HUES48 (cell line): ENCODE measurements around the gene SLC35A4.
"Not testable (repeated sequence)": the region's sequence is repeated elsewhere in the genome, so short reads cannot be mapped to it uniquely, and the experiment has no call there.

Source experiments
- H3K27ac ChIP-seq: one replicate; pipeline ENCODE4 v1.7.0; 2013; ENCODE audit warnings: low read depth, low read length, inconsistent platforms
- H3K27me3 ChIP-seq: 2 replicates; pipeline ENCODE4 v1.6.1; 2013; ENCODE audit warnings: mild to moderate bottlenecking, low read length; ENCODE audit not compliant: control insufficient read depth, insufficient read depth
- H3K36me3 ChIP-seq: 2 replicates; pipeline ENCODE4 v1.6.1; 2013; ENCODE audit warnings: low read length; ENCODE audit not compliant: control insufficient read depth, insufficient read depth
- H3K4me1 ChIP-seq: 2 replicates; pipeline ENCODE4 v1.6.1; 2013; ENCODE audit warnings: mild to moderate bottlenecking, low read length; ENCODE audit not compliant: control insufficient read depth, insufficient read depth
- H3K4me3 ChIP-seq: 2 replicates; pipeline ENCODE4 v1.5.1; 2013; ENCODE audit warnings: mild to moderate bottlenecking, low read depth, low read length
- H3K9ac ChIP-seq: 2 replicates; pipeline ENCODE4 v1.6.1; 2013; ENCODE audit warnings: mild to moderate bottlenecking, low read depth, low read length, moderate library complexity
- H3K9me3 ChIP-seq: 2 replicates; pipeline ENCODE4 v1.6.1; 2013; ENCODE audit warnings: low read length; ENCODE audit not compliant: control insufficient read depth, insufficient read depth

The SLC35A4 gene

GRCh38 chr5:140570058-140570457, 5.4 kb downstream of the SLC35A4 start:
- no peak overlapping the region for H3K4me3 ChIP-seq
- H3K9me3 ChIP-seq, result no peaks in the 10 kb centered on the region
- H3K36me3 ChIP-seq, result peaks cover 26% of the 10 kb centered on the region
- H3K4me1 ChIP-seq, result peaks cover 4% of the 10 kb centered on the region; the same call in 1 of the 2 replicates
- no peak overlapping the region for H3K9ac ChIP-seq
- no peaks in the 10 kb centered on the region for H3K27me3 ChIP-seq
- H3K27ac ChIP-seq, result no peak overlapping the region

- peaks cover 1% of the 10 kb centered on the region; the same call in 1 of the 2 replicates for H3K4me1 ChIP-seq
- H3K4me3 ChIP-seq, result no peak overlapping the region
- no peaks in the 10 kb centered on the region for H3K27me3 ChIP-seq
- no peak overlapping the region for H3K9ac ChIP-seq
- H3K27ac ChIP-seq, result no peak overlapping the region
- no peaks in the 10 kb centered on the region for H3K9me3 ChIP-seq
- H3K36me3 ChIP-seq, result peaks cover 26% of the 10 kb centered on the region
These were observed 5.9 kb downstream of the SLC35A4 start for GRCh38 chr5:140570488-140570887.

- no peaks in the 10 kb centered on the region for H3K9me3 ChIP-seq
These were observed 6.5 kb downstream of the SLC35A4 start for GRCh38 chr5:140571105-140571504.

GRCh38 chr5:140573683-140574082, 9.1 kb downstream of the SLC35A4 start:
- Histone ChIP-seq H3K36me3 (no peaks in the 10 kb centered on the region), H3K9ac (no peak overlapping the region), H3K27ac (no peak overlapping the region), H3K4me1 (no peaks in the 10 kb centered on the region), H3K27me3 (no peaks in the 10 kb centered on the region), H3K9me3 (no peaks in the 10 kb centered on the region), H3K4me3 (no peak overlapping the region)

More at GRCh38 chr5:140571105-140571504, 6.5 kb downstream of the SLC35A4 start:
- H3K27me3 ChIP-seq, result no peaks in the 10 kb centered on the region
- no peaks in the 10 kb centered on the region for H3K4me1 ChIP-seq
- no peak overlapping the region for H3K9ac ChIP-seq
- peaks cover 22% of the 10 kb centered on the region for H3K36me3 ChIP-seq
- no peak overlapping the region for H3K27ac ChIP-seq
- H3K4me3 ChIP-seq, result no peak overlapping the region

- Histone ChIP-seq H3K4me3 (no peak overlapping the region), H3K27me3 (no peaks in the 10 kb centered on the region), H3K27ac (no peak overlapping the region), H3K36me3 (no peaks in the 10 kb centered on the region), H3K9me3 (no peaks in the 10 kb centered on the region), H3K4me1 (no peaks in the 10 kb centered on the region), H3K9ac (no peak overlapping the region)
These were observed 9.5 kb downstream of the SLC35A4 start for GRCh38 chr5:140574165-140574564.

GRCh38 chr5:140575309-140575708, 10.7 kb downstream of the SLC35A4 start:
- Histone ChIP-seq H3K9me3 (no peaks in the 10 kb centered on the region), H3K27me3 (no peaks in the 10 kb centered on the region), H3K4me1 (no peaks in the 10 kb centered on the region), H3K36me3 (no peaks in the 10 kb centered on the region), H3K9ac (no peak overlapping the region), H3K4me3 (no peak overlapping the region), H3K27ac (no peak overlapping the region)

- no peak overlapping the region for H3K4me3 ChIP-seq
- H3K36me3 ChIP-seq, result no peaks in the 10 kb centered on the region
- no peaks in the 10 kb centered on the region for H3K4me1 ChIP-seq
- no peaks in the 10 kb centered on the region for H3K9me3 ChIP-seq
- no peak overlapping the region for H3K27ac ChIP-seq
- H3K27me3 ChIP-seq, result no peaks in the 10 kb centered on the region
- H3K9ac ChIP-seq, result no peak overlapping the region
These were observed 12.2 kb downstream of the SLC35A4 start for GRCh38 chr5:140576776-140577201.

GRCh38 chr5:140579188-140579747, 14.6 kb downstream of the SLC35A4 start:
- H3K27me3 ChIP-seq, H3K4me1 ChIP-seq, H3K27ac ChIP-seq, H3K9ac ChIP-seq, H3K9me3 ChIP-seq, H3K4me3 ChIP-seq, H3K36me3 ChIP-seq: not testable (repeated sequence)

GRCh38 chr5:140587495-140587894, 22.9 kb downstream of the SLC35A4 start:
- Histone ChIP-seq H3K27ac (no peak overlapping the region), H3K4me1 (no peaks in the 10 kb centered on the region), H3K27me3 (no peaks in the 10 kb centered on the region), H3K9ac (no peak overlapping the region), H3K9me3 (no peaks in the 10 kb centered on the region), H3K36me3 (no peaks in the 10 kb centered on the region), H3K4me3 (no peak overlapping the region)

- no peaks in the 10 kb centered on the region for H3K27me3 ChIP-seq
- H3K36me3 ChIP-seq, result no peaks in the 10 kb centered on the region
- H3K9me3 ChIP-seq, result no peaks in the 10 kb centered on the region
- no peaks in the 10 kb centered on the region for H3K4me1 ChIP-seq
- no peak overlapping the region for H3K4me3 ChIP-seq
- no peak overlapping the region for H3K27ac ChIP-seq
- H3K9ac ChIP-seq, result no peak overlapping the region
These were observed 23.9 kb downstream of the SLC35A4 start for GRCh38 chr5:140588311-140589070.

- no peaks in the 10 kb centered on the region for H3K36me3 ChIP-seq
- H3K27me3 ChIP-seq, result no peaks in the 10 kb centered on the region
- no peaks in the 10 kb centered on the region for H3K9me3 ChIP-seq
- no peak overlapping the region for H3K27ac ChIP-seq
- H3K4me1 ChIP-seq, result no peaks in the 10 kb centered on the region
- no peak overlapping the region for H3K9ac ChIP-seq
- no peak overlapping the region for H3K4me3 ChIP-seq
These were observed 26.2 kb downstream of the SLC35A4 start for GRCh38 chr5:140590861-140591260.
